ENCODE results near the gene ENTREP1. TPM values are rescaled to one million over a fixed set of nuclear protein-coding genes. Genes with fewer than 3 reads are reported as not detected.

Gene ENTREP1
- total and polyA plus RNA-seq, 2 donors (not counting 1 experiment from before 2014, with no cell fraction given), result not detected

GRCh38 chr9:69382135-69382534, 57.1 kb downstream of the ENTREP1 start:
- DNase-seq (no peak), ATAC-seq (ENCODE audit: low read depth) (no peak)
- no peaks in the 10 kb centered on the region for H3K4me1 Mint-ChIP-seq
- no peaks in the 10 kb centered on the region for H3K36me3 ChIP-seq (replicated peaks in 1 of 2; ENCODE audit: control extremely low read depth in 1 of 2, control insufficient read depth in 1 of 2, extremely low read depth in 1 of 2, insufficient read depth in 2 of 2, low read length in 1 of 2)
- no peaks in the 10 kb centered on the region for H3K27me3 ChIP-seq (replicated peaks in 1 of 4; ENCODE audit: control extremely low read depth in 1 of 4, control insufficient read depth in 3 of 4, insufficient read depth in 4 of 4, low read length in 3 of 4)
- H3K9ac ChIP-seq (ENCODE audit: low read length), result no peak overlapping the region
- no peaks in the 10 kb centered on the region for H4K20me1 ChIP-seq (ENCODE audit: control insufficient read depth, insufficient read depth, low read length, poor library complexity, severe bottlenecking)
- no peaks in the 10 kb centered on the region for H3K9me3 Mint-ChIP-seq (ENCODE audit: insufficient read depth)
- no peaks in the 10 kb centered on the region for H3K9me3 ChIP-seq (ENCODE audit: control extremely low read depth in 1 of 3, control insufficient read depth in 2 of 3, insufficient read depth in 1 of 3, low read length in 2 of 3)
- peaks cover 5% of the 10 kb centered on the region for H3K27me3 Mint-ChIP-seq
- H3K4me3 Mint-ChIP-seq, result no peak overlapping the region
- TF ChIP-seq EZH2 (IDR thresholded peaks at IDR 0.05; ENCODE audit: borderline replicate concordance, insufficient read depth, low read depth, low read length, poor library complexity, severe bottlenecking) (no peak), CTCF (IDR thresholded peaks at IDR 0.05) (no peak)
- no peak overlapping the region for H3K4me2 ChIP-seq (replicated peaks; ENCODE audit: low read depth, low read length, poor library complexity, severe bottlenecking)
- CTCF ChIA-PET, result no interaction called here
- H3K79me2 ChIP-seq (ENCODE audit: control insufficient read depth, insufficient read depth, low read length), result no peaks in the 10 kb centered on the region
- no CpG with 5 or more reads among the region's 4 CpGs for WGBS (ENCODE audit: insufficient coverage)
- POLR2A ChIA-PET, result no interaction called here
- intact Hi-C loops (cut with micrococcal nuclease), result no loop called here
- H3K27ac Mint-ChIP-seq, result no peak overlapping the region
- H2AFZ ChIP-seq (ENCODE audit: insufficient read depth, low read depth, low read length, poor library complexity, severe bottlenecking), result no peak overlapping the region
- no peaks in the 10 kb centered on the region for H3K4me1 ChIP-seq (ENCODE audit: control insufficient read depth in 2 of 2, insufficient read depth in 2 of 2, low read length in 2 of 2)
- H3K27ac ChIP-seq (ENCODE audit: low read length in 2 of 2), result no peak overlapping the region
- no peak overlapping the region for H3K4me3 ChIP-seq (ENCODE audit: control extremely low read depth in 1 of 5, extremely low read depth in 1 of 5, insufficient read depth in 1 of 5, low read depth in 2 of 5, low read length in 4 of 5)

GRCh38 chr9:69385581-69386033, 60.6 kb downstream of the ENTREP1 start:
- 79% methylated on average over 2 of the region's 6 CpGs for WGBS (ENCODE audit: insufficient coverage)
- Mint-ChIP-seq H3K9me3 (ENCODE audit: insufficient read depth) (no peaks in the 10 kb centered on the region), H3K27ac (no peak overlapping the region), H3K4me1 (no peaks in the 10 kb centered on the region), H3K4me3 (no peak overlapping the region), H3K27me3 (peaks cover 10% of the 10 kb centered on the region)
- Histone ChIP-seq H3K27me3 (replicated peaks in 1 of 4; ENCODE audit: control extremely low read depth in 1 of 4, control insufficient read depth in 3 of 4, insufficient read depth in 4 of 4, low read length in 3 of 4) (no peaks in the 10 kb centered on the region), H3K4me3 (ENCODE audit: control extremely low read depth in 1 of 5, extremely low read depth in 1 of 5, insufficient read depth in 1 of 5, low read depth in 2 of 5, low read length in 4 of 5) (no peak overlapping the region), H3K27ac (ENCODE audit: low read length in 2 of 2) (no peak overlapping the region), H3K4me1 (ENCODE audit: control insufficient read depth in 2 of 2, insufficient read depth in 2 of 2, low read length in 2 of 2) (no peaks in the 10 kb centered on the region), H3K4me2 (replicated peaks; ENCODE audit: low read depth, low read length, poor library complexity, severe bottlenecking) (no peak overlapping the region), H2AFZ (ENCODE audit: insufficient read depth, low read depth, low read length, poor library complexity, severe bottlenecking) (no peak overlapping the region), H4K20me1 (ENCODE audit: control insufficient read depth, insufficient read depth, low read length, poor library complexity, severe bottlenecking) (no peaks in the 10 kb centered on the region), H3K9ac (ENCODE audit: low read length) (no peak overlapping the region), H3K36me3 (replicated peaks in 1 of 2; ENCODE audit: control extremely low read depth in 1 of 2, control insufficient read depth in 1 of 2, extremely low read depth in 1 of 2, insufficient read depth in 2 of 2, low read length in 1 of 2) (no peaks in the 10 kb centered on the region), H3K9me3 (ENCODE audit: control extremely low read depth in 1 of 3, control insufficient read depth in 2 of 3, insufficient read depth in 1 of 3, low read length in 2 of 3) (no peaks in the 10 kb centered on the region), H3K79me2 (ENCODE audit: control insufficient read depth, insufficient read depth, low read length) (no peaks in the 10 kb centered on the region)
- CTCF ChIA-PET, result no interaction called here
- no peak for ATAC-seq (ENCODE audit: low read depth)
- POLR2A ChIA-PET, result no interaction called here
- no peak for DNase-seq
- TF ChIP-seq EZH2 (IDR thresholded peaks at IDR 0.05; ENCODE audit: borderline replicate concordance, insufficient read depth, low read depth, low read length, poor library complexity, severe bottlenecking) (no peak), CTCF (IDR thresholded peaks at IDR 0.05) (no peak)
- intact Hi-C loops (cut with micrococcal nuclease), result no loop called here
